Common myeloid progenitor, CD34-positive (primary cell): ENCODE data around the gene PLCB3. TPM values are rescaled to one million over a fixed set of nuclear protein-coding genes. Genes with fewer than 3 reads are reported as not detected.

Experiments
- CTCF ChIA-PET: fragments of 350-600 bp; sonication (Branson Sonifier 250); formaldehyde crosslinking; loops from one replicate; lab custom pipeline; 2021; ENCODE audit warnings: antibody characterized with exemption; lab: Charles Lee
- POLR2A ChIA-PET: fragments of 350-600 bp; sonication (Branson Sonifier 250); formaldehyde crosslinking; loops from one replicate; lab custom pipeline; 2021; ENCODE audit warnings: antibody characterized with exemption; lab: Charles Lee
- DNase-seq, 3 donors: peaks; one replicate each; pipeline versions ENCODE4 v3.0.0 to v3.0.0-alpha.2; 2013
- H3K27ac ChIP-seq, 2 experiments: 1 replicate in 1 of 2; 2 replicates in 1 of 2; pipeline ENCODE4 v1.7.0; 2013; ENCODE audit warnings: inconsistent platforms in 2 of 2, low read length in 2 of 2, mild to moderate bottlenecking in 2 of 2, low read depth in 1 of 2, moderate library complexity in 1 of 2; ENCODE audit not compliant: severe bottlenecking in 2 of 2, insufficient read depth in 1 of 2, poor library complexity in 1 of 2
- H3K27me3 ChIP-seq, 5 experiments: replicated peaks in 2 of 5; 1 replicate in 3 of 5; 2 replicates in 2 of 5; pipeline versions ENCODE4 v1.6.1 to v1.7.0; 2013; ENCODE audit warnings: low read length in 4 of 5, mild to moderate bottlenecking in 2 of 5, moderate library complexity in 2 of 5, inconsistent platforms in 1 of 5; ENCODE audit not compliant: insufficient read depth in 5 of 5, control insufficient read depth in 4 of 5
- H3K36me3 ChIP-seq, 4 experiments: 1 replicate in 2 of 4; 2 replicates in 2 of 4; pipeline versions ENCODE4 v1.6.1 to v1.7.0; 2013; ENCODE audit warnings: low read length in 3 of 4, control low read depth in 1 of 4, mild to moderate bottlenecking in 1 of 4; ENCODE audit not compliant: control insufficient read depth in 4 of 4, insufficient read depth in 4 of 4
- H3K4me1 ChIP-seq, 4 experiments: 1 replicate in 3 of 4; 2 replicates in 1 of 4; pipeline versions ENCODE4 v1.6.1 to v1.7.1; 2013; ENCODE audit warnings: low read length in 3 of 4, mild to moderate bottlenecking in 3 of 4, control low read depth in 1 of 4, inconsistent platforms in 1 of 4, moderate library complexity in 1 of 4; ENCODE audit not compliant: control insufficient read depth in 4 of 4, insufficient read depth in 4 of 4; ENCODE audit errors: control extremely low read depth in 1 of 4
- H3K4me3 ChIP-seq, 7 experiments: 1 replicate in 4 of 7; 2 replicates in 3 of 7; pipeline versions ENCODE4 v1.5.1 to v1.7.0; 2013; ENCODE audit warnings: mild to moderate bottlenecking in 7 of 7, low read length in 6 of 7, moderate library complexity in 6 of 7, inconsistent platforms in 2 of 7, low read depth in 2 of 7, control low read depth in 1 of 7; ENCODE audit not compliant: insufficient read depth in 4 of 7, control insufficient read depth in 1 of 7; ENCODE audit errors: extremely low read depth in 1 of 7
- H3K9me3 ChIP-seq, 5 experiments: 1 replicate in 4 of 5; 2 replicates in 1 of 5; pipeline versions ENCODE4 v1.6.1 to v1.7.1; 2013; ENCODE audit warnings: low read length in 4 of 5, mild to moderate bottlenecking in 2 of 5, inconsistent platforms in 1 of 5, low read depth in 1 of 5, moderate library complexity in 1 of 5; ENCODE audit not compliant: control insufficient read depth in 4 of 5, insufficient read depth in 2 of 5; ENCODE audit errors: control extremely low read depth in 1 of 5
- WGBS: methylation state at CpG from one replicate; pipeline ENCODE4 v1.1.5; 2013; ENCODE audit not compliant: insufficient coverage; 5-methylcytosine and 5-hydroxymethylcytosine counted together
- polyA plus RNA-seq: library from polyadenylated mRNA; unstranded; fragments of 120-200 nt; gene quantifications from one replicate; pipeline ENCODE4 v1.2.1, GENCODE V29; 2013

PLCB3 gene
- 8.3 TPM for polyA plus RNA-seq

DNA sequence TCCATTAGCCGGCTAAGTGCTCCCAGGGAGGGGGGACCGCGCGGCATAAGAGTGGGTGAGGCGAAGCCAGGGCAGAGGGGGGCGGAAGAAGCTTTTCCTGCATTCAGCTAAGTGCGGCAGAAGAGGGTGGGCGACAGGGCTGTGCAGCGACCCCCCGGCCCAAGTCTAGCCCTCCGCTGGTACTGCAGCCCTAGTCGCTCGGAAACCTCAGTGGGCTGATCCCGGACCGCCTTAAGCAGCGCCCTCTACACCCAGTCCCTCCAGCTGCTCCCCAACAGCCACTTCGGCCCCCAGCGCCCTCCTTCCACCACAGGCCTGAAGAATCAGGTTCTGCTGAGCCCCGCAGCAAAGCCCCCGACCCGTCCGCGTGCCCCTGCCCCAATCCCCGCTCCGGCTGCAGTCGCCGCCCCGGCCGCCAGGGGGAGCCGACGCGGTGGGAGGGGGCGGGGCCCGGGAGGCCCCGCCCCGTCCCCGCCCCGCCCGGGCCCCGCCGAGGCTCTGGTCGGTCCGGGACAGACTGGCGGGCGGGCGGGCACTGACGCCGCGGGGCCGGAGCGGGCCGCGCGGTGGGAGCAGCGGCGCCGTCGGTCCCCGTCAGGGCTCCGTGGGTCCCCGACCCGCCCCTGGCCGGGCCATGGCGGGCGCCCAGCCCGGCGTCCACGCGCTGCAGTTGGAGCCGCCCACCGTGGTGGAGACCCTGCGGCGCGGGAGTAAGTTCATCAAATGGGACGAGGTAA is at the start of gene PLCB3:
Gene PLCB3, plus strand, starts transcription at position 515 of the 737 bp plus-strand sequence. Its CDS starts 120 bp downstream, at position 635.
- DNase-seq = peak in 2 of 3 donors; percentile 49 to 55
- ChIA-PET POLR2A (interaction anchor here (0.6 to 1.7 kb wide), 5 partner anchors 9 to 66 kb away, joined by 3 to 10 read pairs (median 4); partner anchors contain the start of genes FERMT3 and TRMT112), CTCF (interaction anchor here (0.9 to 12.2 kb wide), 14 partner anchors 8 to 104 kb away, joined by 3 to 177 read pairs (median 6); partner anchors contain the start of genes BAD, CATSPERZ and FERMT3)
- peaks cover 0 to 54% (median 51%) of the 10 kb centered on the region in 4 experiments for H3K4me1 ChIP-seq
- 0% methylated on average over 64 of the region's 75 CpGs for WGBS
- H3K9me3 ChIP-seq = no peaks in the 10 kb centered on the region
- H3K27ac ChIP-seq = no peak within 1 kb of the TSS
- H3K4me3 ChIP-seq = peak within 1 kb of the TSS; percentile 46 to 85 (median 75)
- H3K36me3 ChIP-seq = peaks cover 0 to 23% (median 10%) of the 10 kb centered on the region in 4 experiments
- H3K27me3 ChIP-seq = no peaks in the 10 kb centered on the region

DNA sequence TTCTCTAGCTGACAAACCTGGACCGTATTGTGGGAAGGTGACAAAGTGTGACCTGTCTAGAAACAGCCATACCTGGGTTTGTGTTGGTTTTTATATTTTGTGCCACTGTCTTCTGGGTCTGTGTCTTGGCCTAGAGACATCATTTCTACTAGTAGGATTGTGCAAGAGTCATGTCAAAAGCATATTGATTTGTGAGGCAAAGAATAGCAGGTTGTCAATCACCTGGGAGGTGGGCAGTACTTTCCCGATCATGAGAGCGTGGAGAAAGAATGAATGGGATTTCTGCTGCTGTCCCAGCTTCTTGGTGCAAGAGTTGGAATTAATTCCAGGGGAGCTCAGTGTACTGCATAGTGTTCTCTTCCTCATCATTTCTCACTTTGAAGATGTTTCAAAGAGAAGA is 49.8 kb upstream of the PLCB3 start:
- H3K9me3 ChIP-seq = no peaks in the 10 kb centered on the region
- H3K27me3 ChIP-seq = no peaks in the 10 kb centered on the region
- peaks cover 18 to 62% (median 50%) of the 10 kb centered on the region in 4 experiments for H3K36me3 ChIP-seq
- ChIA-PET CTCF (interaction anchor here (1.0 to 15.6 kb wide), 6 partner anchors 13 to 130 kb away, joined by 3 to 321 read pairs (median 106); partner anchors contain the start of genes CATSPERZ, ESRRA, FKBP2 and NUDT22), POLR2A (no interaction called here)
- H3K27ac ChIP-seq = no peak overlapping the region
- WGBS = 97% methylated on average over 3 of the region's 3 CpGs
- no peak overlapping the region for H3K4me3 ChIP-seq
- no peak for DNase-seq
- H3K4me1 ChIP-seq = peaks cover 5 to 34% (median 26%) of the 10 kb centered on the region in 4 experiments

DNA sequence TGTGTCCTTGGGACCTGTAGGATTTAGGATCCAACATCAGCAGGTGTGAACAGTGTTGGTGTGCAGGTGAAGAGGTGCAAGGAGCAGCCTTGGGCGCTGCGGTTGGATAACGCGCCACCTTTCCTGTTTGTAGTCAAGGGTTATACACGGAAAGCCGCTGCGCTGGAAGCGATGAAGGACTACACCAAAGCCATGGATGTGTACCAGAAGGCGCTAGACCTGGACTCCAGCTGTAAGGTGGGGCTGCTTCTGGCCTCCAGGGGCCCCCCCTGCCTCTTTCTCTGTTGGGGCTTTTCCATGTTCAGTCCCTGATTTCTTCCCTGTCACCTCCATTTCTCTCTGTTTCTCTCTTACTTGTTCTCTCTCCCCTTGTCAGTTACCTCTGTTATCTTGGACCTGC is 48.3 kb upstream of the PLCB3 start:
- Histone ChIP-seq H3K36me3 (peaks cover 11 to 49% (median 37%) of the 10 kb centered on the region in 4 experiments), H3K27me3 (no peaks in the 10 kb centered on the region), H3K4me1 (peaks cover 5 to 46% (median 40%) of the 10 kb centered on the region in 4 experiments), H3K4me3 (no peak overlapping the region), H3K27ac (no peak overlapping the region), H3K9me3 (no peaks in the 10 kb centered on the region)
- CTCF ChIA-PET = interaction anchor here (2.1 to 15.6 kb wide), 7 partner anchors 15 to 100 kb away, joined by 4 to 321 read pairs (median 88); partner anchors contain the start of genes CATSPERZ, DNAJC4, ESRRA and FKBP2
- DNase-seq = no peak
- WGBS = 99% methylated on average over 9 of the region's 9 CpGs
- POLR2A ChIA-PET = interaction anchor here (0.5 to 5.9 kb wide), 2 partner anchors 10 to 14 kb away, joined by 3 to 49 read pairs; no protein-coding TSS in a partner anchor

DNA sequence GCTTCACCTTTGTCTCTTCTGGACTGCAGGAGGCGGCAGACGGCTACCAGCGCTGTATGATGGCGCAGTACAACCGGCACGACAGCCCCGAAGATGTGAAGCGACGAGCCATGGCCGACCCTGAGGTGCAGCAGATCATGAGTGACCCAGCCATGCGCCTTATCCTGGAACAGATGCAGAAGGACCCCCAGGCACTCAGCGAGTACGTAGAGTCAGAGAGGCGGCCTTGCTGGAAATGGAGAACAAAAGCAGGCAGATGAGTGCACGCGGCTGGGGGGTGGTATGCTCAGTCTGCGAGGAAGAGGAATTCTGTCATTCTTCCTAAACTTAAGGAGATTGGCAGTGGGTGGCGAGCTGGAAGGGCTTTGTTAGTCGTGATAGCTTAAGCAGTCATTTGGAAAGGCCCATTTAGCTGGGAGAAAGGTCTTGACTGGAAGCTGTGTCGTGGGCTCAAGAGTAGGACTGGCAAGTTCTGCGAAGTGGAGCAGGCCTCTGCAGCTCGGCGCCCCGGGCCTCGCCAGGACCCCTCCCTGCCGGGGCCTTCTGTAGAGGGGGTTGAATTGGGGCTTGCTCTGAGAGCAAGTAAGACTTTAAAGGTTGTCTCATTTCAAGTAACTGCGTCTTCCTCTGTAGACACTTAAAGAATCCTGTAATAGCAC is 47.8 kb upstream of the PLCB3 start:
- H3K36me3 ChIP-seq = peaks cover 8 to 49% (median 36%) of the 10 kb centered on the region in 4 experiments
- DNase-seq = no peak
- WGBS = 97% methylated on average over 15 of the region's 27 CpGs
- H3K27me3 ChIP-seq = no peaks in the 10 kb centered on the region
- no peaks in the 10 kb centered on the region for H3K9me3 ChIP-seq
- H3K4me1 ChIP-seq = peaks cover 5 to 46% (median 46%) of the 10 kb centered on the region in 4 experiments
- no peak overlapping the region for H3K4me3 ChIP-seq
- ChIA-PET POLR2A (interaction anchor here (0.5 to 5.9 kb wide), 4 partner anchors 9 to 101 kb away, joined by 3 to 74 read pairs (median 28); partner anchors contain the start of genes FKBP2 and PPP1R14B), CTCF (interaction anchor here (0.6 to 15.6 kb wide), 14 partner anchors 15 to 99 kb away, joined by 3 to 321 read pairs (median 18); partner anchors contain the start of genes CATSPERZ, DNAJC4, ESRRA and FKBP2)
- H3K27ac ChIP-seq = no peak overlapping the region

DNA sequence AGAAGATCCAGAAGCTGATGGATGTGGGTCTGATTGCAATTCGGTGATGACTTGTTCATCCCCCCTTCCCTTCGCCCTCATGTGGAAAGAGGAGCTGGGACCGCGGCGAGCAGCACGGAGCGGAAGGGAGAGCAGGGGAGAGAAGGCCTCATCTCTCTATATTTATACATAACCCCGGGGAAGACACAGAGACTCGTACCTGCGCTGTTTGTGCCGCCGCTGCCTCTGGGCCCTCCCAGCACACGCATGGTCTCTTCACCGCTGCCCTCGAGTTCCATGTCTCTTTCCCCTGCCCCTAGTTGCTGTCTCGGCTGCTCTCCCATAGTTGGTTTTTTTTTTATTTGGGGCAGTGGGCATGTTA is 47.3 kb upstream of the PLCB3 start:
- no peaks in the 10 kb centered on the region for H3K9me3 ChIP-seq
- no peak for DNase-seq
- CTCF ChIA-PET = interaction anchor here (0.6 to 15.6 kb wide), 19 partner anchors 8 to 151 kb away, joined by 3 to 321 read pairs (median 10); partner anchors contain the start of genes CATSPERZ, DNAJC4, ESRRA and FKBP2
- H3K4me1 ChIP-seq = peaks cover 5 to 51% (median 51%) of the 10 kb centered on the region in 4 experiments
- H3K4me3 ChIP-seq = no peak overlapping the region
- H3K36me3 ChIP-seq = peaks cover 8 to 54% (median 38%) of the 10 kb centered on the region in 4 experiments
- no peak overlapping the region for H3K27ac ChIP-seq
- WGBS = 98% methylated on average over 8 of the region's 16 CpGs
- no peaks in the 10 kb centered on the region for H3K27me3 ChIP-seq
- POLR2A ChIA-PET = interaction anchor here (1.0 to 5.9 kb wide), 5 partner anchors 13 to 100 kb away, joined by 3 to 74 read pairs (median 28); partner anchors contain the start of genes FKBP2 and PPP1R14B

DNA sequence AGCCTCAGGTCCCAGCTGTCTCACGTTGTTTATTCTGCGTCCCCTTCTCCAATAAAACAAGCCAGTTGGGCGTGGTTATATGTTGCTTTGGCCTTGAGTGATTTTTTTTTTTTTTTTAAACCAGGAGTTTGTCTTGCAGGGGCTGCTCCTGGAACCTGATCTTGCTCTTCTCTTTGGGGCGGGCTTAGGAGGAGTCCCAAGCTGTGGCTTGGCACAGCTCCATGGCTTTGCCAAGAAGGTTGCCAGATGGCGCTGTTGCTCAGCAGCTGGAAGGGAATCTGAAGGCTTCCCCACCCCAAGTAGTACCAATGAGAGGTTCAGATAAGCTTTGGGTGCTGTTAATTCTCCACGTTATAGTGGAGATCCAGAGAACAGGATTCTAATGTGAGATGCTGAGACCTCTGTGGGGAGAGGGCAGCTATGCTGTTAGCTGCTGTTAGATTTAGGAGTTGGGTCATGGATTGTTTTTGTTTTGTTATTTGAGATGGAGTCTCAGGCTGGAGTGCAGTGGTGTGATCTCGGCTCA is 46.8 kb upstream of the PLCB3 start:
- H3K4me3 ChIP-seq = peak overlapping the region in 1 of 7 experiments; percentile 1
- no peak overlapping the region for H3K27ac ChIP-seq
- peaks cover 8 to 59% (median 40%) of the 10 kb centered on the region in 4 experiments for H3K36me3 ChIP-seq
- 0% methylated on average over 2 of the region's 7 CpGs for WGBS
- DNase-seq = peak; percentile 95 to 98 (median 96)
- POLR2A ChIA-PET = interaction anchor here (0.7 to 5.9 kb wide), 7 partner anchors 13 to 1628 kb away, joined by 3 to 74 read pairs (median 6); partner anchors contain the start of genes FKBP2 and PPP1R14B
- H3K9me3 ChIP-seq = no peaks in the 10 kb centered on the region
- H3K4me1 ChIP-seq = peaks cover 5 to 55% (median 53%) of the 10 kb centered on the region in 4 experiments
- CTCF ChIA-PET = interaction anchor here (0.6 to 15.6 kb wide), 25 partner anchors 8 to 154 kb away, joined by 3 to 321 read pairs (median 10); partner anchors contain the start of genes CATSPERZ, DNAJC4, ESRRA and FKBP2
- H3K27me3 ChIP-seq = no peaks in the 10 kb centered on the region
